IMR-90 (cell line): ENCODE data around the gene FUT2.

Experiments
- BHLHE40 ChIP-seq: fragments of 150-350 bp; IDR thresholded peaks from 2 replicates; pipeline ENCODE4 v1.6.1; 2016; ENCODE audit warnings: mild to moderate bottlenecking, low read depth, low read length
- CEBPB ChIP-seq: IDR thresholded peaks from 2 replicates; pipeline ENCODE4 v1.6.1; 2012; ENCODE audit warnings: low read depth, low read length, improper control_type of control experiment
- CHD1 ChIP-seq: IDR thresholded peaks from 2 replicates; pipeline ENCODE4 v1.6.1; 2012; ENCODE audit warnings: low read depth, low read length, improper control_type of control experiment
- CTCF ChIP-seq: conservative IDR thresholded peaks from 2 replicates; pipeline ENCODE4 v1.5.1; 2012; ENCODE audit warnings: mild to moderate bottlenecking, low read depth, low read length, improper control_type of control experiment
- MAFK ChIP-seq: IDR thresholded peaks from 2 replicates; pipeline ENCODE4 v1.6.1; 2012; ENCODE audit warnings: low read depth, low read length, improper control_type of control experiment
- MAZ ChIP-seq: IDR thresholded peaks from 2 replicates; pipeline ENCODE4 v1.6.1; 2012; ENCODE audit warnings: low read depth, mild to moderate bottlenecking, low read length, improper control_type of control experiment, moderate library complexity, borderline replicate concordance
- MXI1 ChIP-seq: IDR thresholded peaks from 2 replicates; pipeline ENCODE4 v1.6.1; 2012; ENCODE audit warnings: low read depth, mild to moderate bottlenecking, low read length, moderate library complexity, borderline replicate concordance
- NFE2L2 ChIP-seq: fragments of 150-350 bp; IDR thresholded peaks from 2 replicates; pipeline ENCODE4 v1.6.1; 2016; ENCODE audit warnings: low read depth, mild to moderate bottlenecking, low read length
- POLR2A ChIP-seq: IDR thresholded peaks from 2 replicates; pipeline ENCODE4 v1.6.1; 2012; ENCODE audit warnings: mild to moderate bottlenecking, low read depth, low read length
- RAD21 ChIP-seq: IDR thresholded peaks from 2 replicates; pipeline ENCODE4 v1.6.1; 2012; ENCODE audit warnings: low read length, improper control_type of control experiment
- RCOR1 ChIP-seq: IDR thresholded peaks from 2 replicates; pipeline ENCODE4 v1.6.1; 2012; ENCODE audit warnings: mild to moderate bottlenecking, low read length, improper control_type of control experiment; ENCODE audit not compliant: insufficient replicate concordance
- SMC3 ChIP-seq: fragments of 150-350 bp; IDR thresholded peaks from 2 replicates; pipeline ENCODE4 v1.6.1; 2016; ENCODE audit warnings: low read depth, mild to moderate bottlenecking, antibody characterized with exemption, low read length, moderate library complexity
- TF ChIP-seq, protein P1 (sequence below): fragments of 150-350 bp; IDR thresholded peaks from 2 replicates; pipeline ENCODE4 v1.6.1; 2016; ENCODE audit warnings: low read depth, mild to moderate bottlenecking, low read length, moderate library complexity, borderline replicate concordance
- TF ChIP-seq, protein P2 (sequence below): fragments of 150-350 bp; IDR thresholded peaks from 2 replicates; pipeline ENCODE4 v1.6.1; 2017; ENCODE audit warnings: mild to moderate bottlenecking, antibody characterized with exemption, low read length, low read depth

GRCh38 chr19:48715681-48716171, 20.0 kb downstream of the FUT2 start:
- TF ChIP-seq CTCF (no peak), POLR2A (no peak), RCOR1 (no peak), MAFK (no peak), SMC3 (no peak), CEBPB (no peak), NFE2L2 (no peak), BHLHE40 (no peak), CHD1 (no peak), MXI1 (no peak), RAD21 (no peak), MAZ (no peak)
- TF ChIP-seq, protein P1, sequence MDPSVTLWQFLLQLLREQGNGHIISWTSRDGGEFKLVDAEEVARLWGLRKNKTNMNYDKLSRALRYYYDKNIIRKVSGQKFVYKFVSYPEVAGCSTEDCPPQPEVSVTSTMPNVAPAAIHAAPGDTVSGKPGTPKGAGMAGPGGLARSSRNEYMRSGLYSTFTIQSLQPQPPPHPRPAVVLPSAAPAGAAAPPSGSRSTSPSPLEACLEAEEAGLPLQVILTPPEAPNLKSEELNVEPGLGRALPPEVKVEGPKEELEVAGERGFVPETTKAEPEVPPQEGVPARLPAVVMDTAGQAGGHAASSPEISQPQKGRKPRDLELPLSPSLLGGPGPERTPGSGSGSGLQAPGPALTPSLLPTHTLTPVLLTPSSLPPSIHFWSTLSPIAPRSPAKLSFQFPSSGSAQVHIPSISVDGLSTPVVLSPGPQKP = no peak
- TF ChIP-seq, protein P2, sequence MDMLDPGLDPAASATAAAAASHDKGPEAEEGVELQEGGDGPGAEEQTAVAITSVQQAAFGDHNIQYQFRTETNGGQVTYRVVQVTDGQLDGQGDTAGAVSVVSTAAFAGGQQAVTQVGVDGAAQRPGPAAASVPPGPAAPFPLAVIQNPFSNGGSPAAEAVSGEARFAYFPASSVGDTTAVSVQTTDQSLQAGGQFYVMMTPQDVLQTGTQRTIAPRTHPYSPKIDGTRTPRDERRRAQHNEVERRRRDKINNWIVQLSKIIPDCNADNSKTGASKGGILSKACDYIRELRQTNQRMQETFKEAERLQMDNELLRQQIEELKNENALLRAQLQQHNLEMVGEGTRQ = no peak
